Daoy (cell line): Measurements from ENCODE around the gene KDM5D. TPM values are rescaled to one million over a fixed set of nuclear protein-coding genes. Genes with fewer than 3 reads are reported as not detected.
A peak's percentile ranks its signal among the peaks of the same experiment; 100 is the strongest.

Experiments used
- DNase-seq: peaks from one replicate; pipeline ENCODE4 v3.0.0-alpha.2; 2015; ENCODE audit warnings: low read depth
- total RNA-seq: library from RNA; depleted of rRNA; stranded (reverse); fragments of >200 nt; shearing (Covaris generic); gene quantifications from 2 replicates; pipeline ENCODE4 v1.2.3, GENCODE V29; 2014; rRNA removed

Gene KDM5D
- total RNA-seq: 7.7 and 12.3 TPM in 2 replicates

GRCh38 chrY:19744381-19745378 is at the start of gene KDM5D:
KDM5D (minus strand) TSS chrY:19744726; CDS start chrY:19744534, 192 bp downstream.
- DNase-seq: peak; percentile 32

- peak; percentile 0 for DNase-seq
These were observed 23.8 kb upstream of the KDM5D start for GRCh38 chrY:19768375-19768774.

DNA sequence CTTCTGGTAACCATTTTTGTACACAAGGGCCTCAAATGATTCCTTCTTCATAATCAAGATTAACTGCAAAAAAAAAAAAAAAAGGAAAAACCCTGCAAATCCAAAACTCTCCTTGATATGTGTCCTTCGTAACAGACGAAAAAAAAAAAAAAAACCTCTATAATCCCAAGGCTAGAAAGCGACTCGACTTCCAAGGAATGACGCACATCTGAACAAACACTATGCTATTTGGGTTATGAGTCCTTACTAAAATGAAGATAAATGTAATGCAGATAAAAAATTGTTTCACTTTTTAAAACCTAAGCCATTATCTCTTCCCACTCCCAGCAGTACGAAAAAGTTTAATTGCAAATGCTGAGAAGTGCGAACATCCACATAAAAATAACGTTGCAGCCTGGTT is 1.2 kb downstream of the KDM5D start:
- no peak for DNase-seq

DNA sequence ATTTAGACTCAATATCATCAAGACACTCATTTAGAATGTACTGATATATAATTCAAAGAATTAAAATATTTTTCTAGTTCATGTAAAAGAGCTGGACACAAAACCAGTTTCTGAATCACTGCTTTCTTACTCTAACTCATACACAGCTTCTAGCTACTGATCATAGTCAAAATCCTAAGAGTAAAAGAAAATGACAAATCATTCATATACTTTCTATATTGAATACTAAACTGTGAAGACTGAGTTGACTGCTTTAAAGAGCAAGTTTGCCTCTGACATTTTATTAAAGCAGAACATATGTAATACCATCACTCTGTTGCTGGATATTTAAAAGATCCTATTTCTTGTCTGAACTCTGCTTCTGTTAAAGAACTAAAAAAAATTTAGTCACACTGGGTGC is 2.4 kb downstream of the KDM5D start:
- no peak for DNase-seq

GRCh38 chrY:19734425-19734824 is 10.1 kb downstream of the KDM5D start:
- DNase-seq: no peak

GRCh38 chrY:19717950-19718349 is 26.6 kb downstream of the KDM5D start:
- no peak for DNase-seq

- DNase-seq: no peak
These were observed 27.4 kb downstream of the KDM5D start for GRCh38 chrY:19717146-19717545.

- no peak for DNase-seq
These were observed 29.3 kb downstream of the KDM5D start for GRCh38 chrY:19715226-19715625.

GRCh38 chrY:19713430-19713829 is 31.1 kb downstream of the KDM5D start:
- no peak for DNase-seq

DNA sequence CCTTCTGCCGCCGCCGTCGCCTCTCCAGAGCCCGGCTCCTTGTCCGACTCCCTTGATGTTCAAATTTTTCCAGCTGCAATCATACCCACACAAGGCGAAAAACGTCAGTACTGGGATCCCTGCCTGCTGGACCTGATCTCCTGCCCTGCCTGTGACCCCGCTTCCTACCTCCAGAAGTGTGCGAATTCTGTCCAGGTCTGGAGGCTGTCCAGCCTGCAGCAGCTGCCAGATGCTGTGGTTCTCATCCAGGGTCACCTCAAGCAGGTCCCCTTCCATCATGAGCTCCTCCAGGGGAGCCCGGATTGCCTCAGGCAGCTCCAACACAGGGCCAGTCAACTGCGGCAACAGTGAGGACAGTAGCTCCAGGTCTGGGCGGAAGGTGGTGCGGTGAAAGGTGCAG is 38.3 kb downstream of the KDM5D start:
- DNase-seq: no peak

GRCh38 chrY:19698495-19698894 is 46.0 kb downstream of the KDM5D start:
- no peak for DNase-seq

DNA sequence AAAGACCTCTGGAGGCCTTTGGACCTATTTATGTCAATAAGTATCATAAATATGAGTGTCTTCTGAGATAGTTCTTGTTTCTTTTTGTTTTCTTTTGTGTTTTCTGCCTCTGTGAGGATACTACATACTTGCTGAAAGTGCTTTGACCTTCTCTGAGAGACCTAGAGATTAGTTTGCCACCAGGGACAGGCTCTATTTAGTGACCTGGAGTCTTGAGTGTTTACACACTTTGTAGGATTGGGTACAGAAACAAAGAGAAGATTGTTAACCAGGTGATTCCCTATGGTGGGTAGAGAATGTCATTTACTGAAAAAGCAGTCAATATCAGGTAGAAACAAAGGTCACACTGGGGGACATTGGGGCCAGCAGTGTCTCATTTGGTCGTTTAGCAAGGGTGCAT is 63.7 kb downstream of the KDM5D start:
- no peak for DNase-seq
